Activated effector memory CD4-positive, alpha-beta T cell treated with anti-CD3 and anti-CD28 coated beads, Interleukin-2, amount 50 U/mL, for 16 hours (primary cell): Measurements from ENCODE around the gene DENND4C.

ENCODE experiments used
- DNase-seq: peaks from one replicate; pipeline ENCODE4 v3.0.0-alpha.2; 2020

DENND4C gene

GRCh38 chr9:19270421-19270949 lies 40.0 kb downstream of the DENND4C start:
- DNase-seq, result no peak

DNA sequence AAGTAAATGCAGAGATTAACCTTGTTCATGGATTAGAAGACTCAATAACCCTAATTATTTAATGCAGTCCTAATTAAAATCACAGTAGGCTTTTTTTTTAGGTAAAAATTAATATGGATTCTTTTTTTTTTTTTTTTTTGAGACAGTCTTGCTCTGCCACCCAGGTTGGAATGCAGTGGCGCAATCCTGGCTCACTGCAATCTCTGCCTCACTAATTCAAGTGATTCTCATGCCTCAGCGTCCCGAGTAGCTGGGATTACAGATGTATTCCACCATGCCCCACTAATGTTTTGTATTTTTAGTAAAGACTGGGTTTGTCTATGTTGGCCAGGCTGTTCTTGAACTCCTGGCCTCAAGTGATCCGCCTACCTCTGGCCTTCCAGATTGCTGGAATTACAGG lies 40.6 kb downstream of the DENND4C start:
- no peak for DNase-seq

- no peak for DNase-seq
Observed at GRCh38 chr9:19281801-19282200, 51.3 kb downstream of the DENND4C start.

GRCh38 chr9:19283072-19283710 lies 52.7 kb downstream of the DENND4C start:
- no peak for DNase-seq

- DNase-seq, result no peak
Observed at GRCh38 chr9:19284729-19285128, 54.2 kb downstream of the DENND4C start.

DNA sequence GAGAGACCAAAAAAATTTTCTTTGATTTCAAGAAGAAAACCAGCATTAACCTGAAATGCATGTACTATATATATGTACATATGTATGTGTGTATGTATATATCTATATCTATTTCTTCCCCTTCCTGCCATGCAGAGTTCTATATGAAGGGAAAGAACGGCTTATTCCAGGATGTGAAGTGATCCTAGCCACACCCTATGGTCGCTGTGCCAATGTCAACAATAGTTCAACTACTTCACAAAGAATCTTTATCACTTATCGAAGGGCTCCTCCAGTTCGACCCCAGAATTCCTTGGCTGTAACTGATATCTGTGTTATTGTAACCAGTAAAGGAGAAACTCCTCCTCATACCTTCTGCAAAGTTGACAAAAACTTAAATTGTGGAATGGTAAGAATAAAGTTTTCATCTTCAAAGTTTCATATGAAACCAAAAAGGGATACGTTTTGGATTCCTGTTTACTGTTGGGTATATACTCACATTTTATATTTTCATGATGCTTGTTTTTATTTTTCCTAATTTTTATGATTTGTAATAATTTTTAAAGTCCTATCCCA lies 56.2 kb downstream of the DENND4C start:
- DNase-seq, result no peak

DNA sequence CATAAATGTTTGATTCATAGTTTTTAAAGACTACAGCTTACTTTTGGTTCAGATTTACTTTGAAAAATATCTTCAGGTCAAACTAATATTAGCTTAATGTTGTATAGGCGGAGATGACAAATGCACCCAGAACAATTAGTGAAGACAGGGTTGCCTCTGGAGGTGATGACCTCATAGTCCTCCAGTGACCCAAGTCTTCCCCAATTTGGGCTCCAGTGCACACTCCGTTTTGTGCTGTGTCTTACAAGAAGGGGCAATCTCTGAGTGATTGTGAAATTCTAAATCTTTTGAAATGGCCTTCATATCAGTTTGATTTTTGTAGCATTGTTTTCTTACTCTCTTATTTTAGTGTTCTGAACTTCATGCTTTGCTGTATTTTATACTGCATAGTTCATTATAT lies 57.6 kb downstream of the DENND4C start:
- DNase-seq, result no peak

DNA sequence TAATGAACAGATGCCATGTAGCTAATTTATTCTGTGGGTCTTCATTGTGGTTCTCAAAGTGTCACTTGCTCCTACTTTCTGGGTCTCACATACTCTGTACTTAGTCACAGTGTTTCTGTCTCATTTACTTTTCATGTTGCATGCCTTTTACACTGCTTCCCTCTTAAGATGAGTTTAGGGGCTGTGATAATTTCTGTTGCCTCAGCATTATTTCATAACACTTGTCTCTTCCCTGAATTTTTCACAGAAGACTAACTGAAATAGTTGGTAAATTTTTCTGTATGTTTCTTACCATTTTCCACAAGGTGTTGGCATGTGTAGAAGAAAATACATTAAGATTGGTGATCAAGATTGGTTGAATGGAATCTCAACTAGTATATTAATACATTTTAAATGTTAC lies 59.6 kb downstream of the DENND4C start:
- no peak for DNase-seq

DNA sequence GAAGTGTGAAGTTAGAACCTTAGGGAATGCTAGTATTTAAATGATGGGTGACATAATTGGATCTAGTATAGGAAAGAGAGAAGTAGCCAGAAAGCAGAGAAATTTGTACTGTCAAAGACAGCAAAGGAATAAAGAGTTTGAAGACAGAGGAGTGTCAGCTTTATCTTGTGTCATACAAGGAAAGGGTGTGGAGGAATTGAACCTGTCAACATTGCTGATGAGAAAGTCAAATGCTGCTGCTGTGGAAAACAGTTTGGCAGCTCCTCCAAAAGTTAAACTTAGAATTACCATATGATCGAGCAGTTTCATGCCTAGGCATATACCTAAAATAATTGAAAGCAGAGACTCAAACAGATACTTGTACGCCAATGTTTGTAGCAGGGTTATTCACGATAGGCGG lies 63.7 kb downstream of the DENND4C start:
- DNase-seq, result no peak

DNA sequence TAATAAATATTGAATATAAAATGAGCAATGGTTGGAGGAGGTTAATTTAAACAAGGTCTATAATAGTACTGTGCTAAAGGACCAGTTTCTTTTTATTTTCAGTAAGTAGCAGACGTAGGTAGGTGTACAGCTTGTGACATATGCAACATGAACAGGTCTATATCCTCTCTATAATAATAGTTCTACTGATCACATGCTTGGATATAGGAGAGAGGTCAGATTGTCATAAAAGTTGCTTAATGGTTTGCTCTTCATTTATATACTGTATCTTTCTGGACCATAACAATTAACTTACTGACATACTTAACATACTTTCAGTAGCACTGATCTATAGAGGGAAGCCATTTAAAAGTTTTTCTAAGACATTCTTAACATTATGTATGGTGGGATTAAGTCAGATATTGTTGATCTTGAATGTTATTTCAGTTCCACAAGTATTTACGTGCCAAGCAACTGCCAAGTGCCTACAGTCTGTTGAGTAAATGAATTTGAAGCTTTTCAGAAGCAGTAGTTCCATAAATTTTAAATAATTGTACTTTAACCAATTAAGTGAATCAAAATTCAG lies 68.0 kb downstream of the DENND4C start:
- DNase-seq, result no peak

GRCh38 chr9:19303216-19303615 lies 72.7 kb downstream of the DENND4C start:
- no peak for DNase-seq

GRCh38 chr9:19306568-19306967 lies 76.1 kb downstream of the DENND4C start:
- DNase-seq, result no peak

DNA sequence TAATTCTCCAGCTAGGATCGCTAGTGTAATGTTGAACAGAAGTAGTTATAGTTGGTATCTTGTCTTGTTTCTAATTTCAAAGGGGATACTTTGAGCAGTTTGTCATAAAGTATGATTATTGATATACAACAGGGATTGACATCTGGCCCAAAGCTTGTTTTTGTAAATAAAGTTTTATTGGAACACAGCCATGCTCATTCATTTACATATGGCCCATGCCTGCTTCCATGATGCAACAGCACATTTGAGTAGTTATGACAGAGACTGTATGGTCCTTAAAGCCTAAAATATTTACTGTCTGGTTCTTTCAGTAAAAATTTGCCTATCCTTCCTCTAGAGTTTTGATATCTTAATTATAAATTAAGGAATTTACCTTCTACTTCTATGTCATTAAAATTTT lies 79.8 kb downstream of the DENND4C start:
- DNase-seq, result no peak

GRCh38 chr9:19313573-19313972 lies 83.1 kb downstream of the DENND4C start:
- no peak for DNase-seq

- DNase-seq, result no peak
Observed at GRCh38 chr9:19320495-19320894, 90.0 kb downstream of the DENND4C start.

- DNase-seq, result no peak
Observed at GRCh38 chr9:19331877-19332276, 101.4 kb downstream of the DENND4C start.

DNA sequence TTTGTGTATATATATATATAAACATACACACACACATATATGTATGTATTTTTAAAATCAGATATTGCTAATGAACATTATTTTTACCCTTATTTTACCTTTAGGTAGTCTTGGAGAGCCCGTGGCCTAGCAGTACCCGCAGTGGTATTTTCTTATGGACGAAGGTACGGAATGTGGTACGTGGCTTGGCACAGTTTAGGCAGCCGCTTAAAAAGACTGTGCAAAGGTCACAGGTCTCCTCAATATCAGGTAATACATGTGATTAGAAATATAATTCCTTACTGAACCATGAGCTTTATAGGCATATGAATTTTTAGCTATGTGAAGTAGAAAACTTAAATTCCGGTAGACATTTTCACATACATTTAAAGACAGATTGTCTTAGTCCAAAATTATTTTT lies 105.7 kb downstream of the DENND4C start:
- no peak for DNase-seq

DNA sequence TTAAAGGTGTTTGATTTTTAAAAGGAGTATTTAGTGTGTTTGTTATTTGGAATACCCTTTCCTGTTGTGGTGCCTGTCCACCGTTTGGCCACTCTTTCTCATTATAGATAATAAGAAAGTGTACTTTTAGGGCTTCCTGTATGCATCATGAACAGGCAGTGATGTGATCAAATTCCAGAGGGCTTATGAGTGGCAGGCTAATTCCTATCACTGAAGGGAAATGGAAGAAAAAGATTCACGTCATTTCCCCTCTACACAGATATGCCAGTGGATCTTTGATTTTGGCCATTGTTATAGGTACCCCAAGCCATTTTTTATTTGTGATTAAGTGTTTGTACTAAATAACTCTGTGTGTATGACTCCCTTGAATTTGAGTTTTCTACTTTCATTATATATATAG lies 112.5 kb downstream of the DENND4C start:
- no peak for DNase-seq

- DNase-seq, result no peak
Observed at GRCh38 chr9:19358701-19359100, 128.2 kb downstream of the DENND4C start.

- no peak for DNase-seq
Observed at GRCh38 chr9:19369107-19369506, 138.6 kb downstream of the DENND4C start.

DNA sequence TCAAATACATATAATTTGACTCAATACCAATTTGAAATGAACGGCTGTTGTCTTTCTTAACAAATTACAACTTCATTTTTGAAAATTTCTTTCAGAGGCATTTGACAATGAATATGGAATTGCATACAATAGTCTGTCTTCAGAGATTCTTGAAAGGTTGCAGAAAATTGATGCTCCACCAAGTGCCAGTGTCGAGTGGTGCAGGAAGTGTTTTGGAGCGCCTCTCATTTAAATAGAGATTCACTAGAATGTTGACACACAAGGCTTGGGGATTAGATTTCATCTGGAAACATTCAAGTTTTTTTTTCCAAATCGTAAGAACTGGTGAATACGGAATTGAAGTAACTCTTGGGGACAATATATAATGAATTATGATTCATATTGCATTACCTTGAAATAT lies 141.4 kb downstream of the DENND4C start:
- DNase-seq, result no peak

DNA sequence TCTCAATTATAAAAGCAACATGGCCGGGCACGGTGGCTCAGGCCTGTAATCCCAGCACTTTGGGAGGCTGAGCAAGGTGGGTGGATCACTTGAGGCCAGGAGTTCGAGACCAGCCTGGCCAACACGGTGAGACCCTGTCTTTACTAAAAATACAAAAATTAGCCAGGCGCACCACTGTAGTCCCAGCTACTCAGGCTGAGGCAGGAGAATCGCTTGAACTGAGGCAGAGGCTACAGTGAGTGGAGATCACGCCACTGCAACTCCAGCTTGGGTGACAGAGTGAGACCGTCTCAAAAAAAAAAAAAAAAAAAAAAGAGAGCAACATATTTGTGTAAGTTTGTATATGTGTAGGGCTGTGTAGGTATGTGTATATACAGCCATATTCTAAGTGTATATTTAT lies 142.1 kb downstream of the DENND4C start:
- no peak for DNase-seq

DNA sequence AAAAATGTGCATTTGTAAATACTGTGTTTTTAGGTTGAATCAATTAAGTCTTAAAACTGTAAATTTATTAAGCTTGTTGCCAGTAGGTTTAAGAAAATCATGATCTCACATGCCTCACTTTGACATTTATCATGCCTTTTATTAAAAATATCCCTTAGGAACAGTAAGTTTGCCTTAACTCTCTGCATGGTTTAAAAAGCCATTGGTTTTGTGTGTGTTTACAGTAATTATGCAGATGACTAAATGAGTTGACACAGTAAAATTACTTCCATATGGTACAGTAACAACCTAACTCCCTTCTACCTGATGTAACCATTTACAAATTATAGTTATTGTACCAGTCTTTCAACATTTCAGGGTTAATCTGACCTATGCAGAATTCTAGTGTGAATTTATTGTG lies 143.0 kb downstream of the DENND4C start:
- no peak for DNase-seq

GRCh38 chr9:19375538-19375937 lies 145.0 kb downstream of the DENND4C start:
- no peak for DNase-seq

DNA sequence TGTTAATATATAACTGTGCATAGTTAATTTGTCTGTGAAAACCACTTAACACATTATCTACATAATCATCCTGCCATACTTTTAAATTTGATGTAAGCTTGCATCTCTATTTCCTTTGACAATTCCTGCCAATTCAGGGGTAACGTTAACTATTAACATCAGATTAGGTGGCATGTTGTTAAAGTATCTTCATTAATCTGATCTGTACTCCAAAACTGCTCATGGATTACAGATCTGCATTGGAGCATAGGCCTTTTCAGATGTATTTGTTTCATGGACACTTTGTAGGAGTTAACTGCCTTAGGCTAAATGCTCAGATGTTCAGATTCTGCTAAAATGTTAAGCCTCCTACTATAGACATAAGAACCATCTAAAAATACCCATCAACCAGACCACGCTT lies 146.4 kb downstream of the DENND4C start:
- DNase-seq, result no peak
